GM18499 (cell line): ENCODE data around the gene PHLDB2.

Experiments
- ATAC-seq: cut with Tn5 transposase; IDR thresholded peaks from one replicate; pipeline ENCODE4 v1.9.1; 2021; ENCODE audit warnings: moderate number of reproducible peaks; ENCODE audit not compliant: insufficient read depth, unreplicated experiment

PHLDB2 gene

DNA sequence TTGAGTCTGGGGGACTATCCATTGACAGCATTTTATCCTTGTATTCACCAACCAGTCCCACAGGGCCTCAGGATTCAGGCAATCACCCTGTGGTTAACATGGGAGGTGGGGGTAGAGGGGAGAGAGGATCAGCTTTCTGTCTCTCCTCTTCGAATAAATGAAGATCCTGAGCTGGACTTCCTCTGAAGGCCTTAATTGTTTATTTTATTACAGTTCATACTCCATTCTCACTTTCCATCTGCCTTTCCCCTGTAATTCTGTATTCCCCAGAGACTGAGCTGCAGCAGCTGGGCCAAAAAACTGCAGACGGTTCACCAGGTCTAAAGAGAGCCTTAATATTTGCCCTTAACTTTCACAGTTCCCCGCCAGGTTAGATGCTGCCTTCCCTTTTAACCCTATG is 151.6 kb downstream of the PHLDB2 start:
- ATAC-seq: no peak

DNA sequence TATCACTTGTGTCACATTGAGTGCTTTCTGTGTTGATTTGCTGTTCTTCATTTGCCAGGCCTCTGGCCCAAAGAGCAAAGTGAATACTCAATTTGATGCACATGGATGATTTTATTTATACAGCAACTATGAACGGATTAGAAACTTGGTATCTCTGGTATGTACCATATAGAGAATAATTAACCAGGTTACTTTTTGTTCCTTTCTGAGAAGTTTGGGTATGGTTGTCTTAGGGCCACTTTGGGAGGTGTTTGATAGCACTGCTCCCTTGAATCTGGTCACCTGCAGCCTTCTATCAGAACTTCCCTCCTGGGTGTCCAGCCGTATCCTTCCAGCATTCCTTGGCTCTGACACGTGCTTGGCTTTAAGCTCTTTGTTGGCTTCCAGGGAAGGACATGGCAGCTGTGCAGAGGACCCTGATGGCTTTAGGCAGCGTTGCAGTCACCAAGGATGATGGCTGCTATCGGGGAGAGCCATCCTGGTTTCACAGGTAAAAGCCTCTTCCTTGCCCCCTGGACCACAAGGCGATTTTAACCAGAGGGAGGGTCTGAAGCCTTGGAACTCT is 152.4 kb downstream of the PHLDB2 start:
- no peak for ATAC-seq

DNA sequence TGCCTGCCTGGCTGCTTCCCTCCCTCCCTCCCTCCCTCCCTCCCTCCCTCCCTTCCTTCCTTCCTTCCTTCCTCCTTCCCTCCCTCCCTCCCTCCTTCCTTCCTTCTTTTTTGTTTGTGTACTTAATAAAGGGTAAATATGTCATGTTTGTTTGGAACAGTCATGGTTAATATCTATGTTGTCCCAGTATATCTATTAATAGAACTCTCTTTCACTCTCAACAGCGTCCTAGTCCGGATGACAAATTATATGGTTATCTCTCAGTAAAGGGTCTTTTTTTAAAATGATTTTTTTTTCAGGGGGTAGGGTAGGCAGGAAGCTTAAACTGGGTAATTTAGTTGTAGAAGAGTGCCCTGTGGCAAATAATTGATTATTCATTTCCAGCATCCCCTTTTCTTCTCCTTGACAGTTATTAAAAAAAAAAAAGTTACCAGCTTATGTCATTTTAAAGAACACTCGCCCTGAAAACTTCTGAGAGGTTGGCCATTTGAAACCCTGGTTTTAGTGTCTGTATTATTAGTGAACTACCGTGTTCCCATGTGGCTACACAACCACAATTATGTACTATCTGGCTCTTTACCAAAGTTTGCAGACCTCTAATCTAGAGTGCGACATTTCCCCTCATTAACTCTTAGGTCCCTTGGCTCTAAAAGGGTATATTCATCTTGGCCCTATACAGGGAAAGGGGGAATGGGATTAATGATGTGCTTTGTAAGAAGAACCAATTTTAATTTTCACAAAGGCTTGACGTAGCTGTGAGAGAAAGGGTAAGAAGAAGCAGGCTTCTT is 153.3 kb downstream of the PHLDB2 start:
- no peak for ATAC-seq

DNA sequence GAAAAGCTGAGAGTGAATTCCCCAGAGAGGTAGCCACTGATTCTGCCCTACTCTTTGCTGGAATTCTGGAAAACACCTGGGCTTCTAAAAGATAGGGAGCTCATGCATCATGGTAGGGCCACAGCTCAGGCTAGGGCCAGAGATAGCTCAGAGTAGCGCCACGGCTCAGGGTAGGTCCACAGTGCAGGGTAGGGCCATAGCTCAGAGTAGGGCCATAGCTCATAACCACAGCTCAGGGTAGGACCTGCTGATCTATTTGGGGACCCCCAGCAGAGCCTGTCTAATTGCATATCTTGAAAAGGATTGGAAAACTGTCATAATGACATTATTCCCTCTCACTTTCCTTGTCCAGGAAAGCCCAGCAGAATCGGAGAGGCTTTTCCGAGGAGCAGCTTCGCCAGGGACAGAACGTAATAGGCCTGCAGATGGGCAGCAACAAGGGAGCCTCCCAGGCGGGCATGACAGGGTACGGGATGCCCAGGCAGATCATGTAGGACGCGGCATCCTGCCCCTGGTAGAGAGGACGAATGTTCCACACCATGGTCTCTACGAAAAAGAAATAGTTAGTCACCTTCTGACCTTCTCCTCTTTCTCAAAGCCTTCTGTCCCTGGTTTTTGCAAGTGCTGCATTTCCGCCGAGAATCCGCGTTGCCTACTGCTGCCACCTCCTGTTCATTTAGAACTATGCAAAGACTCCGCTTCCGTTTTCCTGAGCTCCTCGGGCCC is 154.2 kb downstream of the PHLDB2 start:
- ATAC-seq: no peak

DNA sequence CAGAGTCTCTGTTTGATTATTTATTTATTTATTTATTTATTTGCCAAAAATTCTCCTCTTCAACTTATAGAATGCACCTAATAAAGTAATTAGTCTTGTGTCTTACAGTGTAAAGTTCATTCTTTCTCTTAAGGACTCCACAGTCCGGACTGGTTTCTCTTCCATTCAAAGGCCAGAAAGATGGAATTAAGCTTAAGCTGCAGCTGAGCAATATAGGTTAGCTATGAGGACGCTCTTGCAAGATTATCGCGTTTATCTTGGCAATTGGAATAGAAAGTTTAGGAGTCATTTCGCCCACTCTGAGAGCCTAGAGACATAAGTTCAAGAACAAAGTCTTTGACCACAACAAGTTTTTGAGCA is 154.7 kb downstream of the PHLDB2 start:
- ATAC-seq: no peak

DNA sequence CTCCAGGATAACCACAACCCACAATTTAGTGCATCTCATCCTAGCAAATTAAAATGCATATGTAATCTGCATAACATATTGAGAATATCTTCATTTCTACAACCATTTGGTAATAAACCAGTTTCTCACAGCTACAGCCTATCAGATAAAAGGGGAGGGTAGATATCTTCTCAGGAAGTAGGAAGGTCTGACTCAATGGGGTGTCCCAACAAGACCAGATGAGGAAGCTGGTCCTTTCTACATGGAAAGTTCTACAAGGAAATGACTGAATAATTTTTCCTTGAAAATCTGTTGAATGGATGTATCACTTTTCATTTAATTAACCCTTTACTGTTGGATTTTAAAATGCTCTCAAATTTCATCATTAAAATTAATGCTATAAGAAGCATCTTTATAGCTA is 158.0 kb downstream of the PHLDB2 start:
- ATAC-seq: no peak

DNA sequence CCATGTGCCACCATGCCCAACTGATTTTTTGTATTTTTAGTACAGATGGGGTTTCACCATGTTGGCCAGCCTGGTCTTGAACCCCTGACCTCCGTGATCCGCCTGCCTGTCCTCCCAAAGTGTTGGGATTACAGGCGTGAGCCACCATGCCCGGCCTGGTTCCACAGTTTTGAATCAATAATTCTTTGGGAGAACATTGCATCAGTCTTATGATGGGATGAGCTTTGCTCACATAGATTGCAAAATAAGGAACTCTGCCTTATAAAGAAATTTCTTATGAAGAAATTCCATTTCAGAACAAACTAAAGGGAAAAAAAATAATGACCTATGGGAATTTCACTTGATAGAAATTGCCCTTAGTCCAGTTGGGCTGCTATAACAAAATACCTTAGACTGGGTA is 159.6 kb downstream of the PHLDB2 start:
- ATAC-seq: no peak

DNA sequence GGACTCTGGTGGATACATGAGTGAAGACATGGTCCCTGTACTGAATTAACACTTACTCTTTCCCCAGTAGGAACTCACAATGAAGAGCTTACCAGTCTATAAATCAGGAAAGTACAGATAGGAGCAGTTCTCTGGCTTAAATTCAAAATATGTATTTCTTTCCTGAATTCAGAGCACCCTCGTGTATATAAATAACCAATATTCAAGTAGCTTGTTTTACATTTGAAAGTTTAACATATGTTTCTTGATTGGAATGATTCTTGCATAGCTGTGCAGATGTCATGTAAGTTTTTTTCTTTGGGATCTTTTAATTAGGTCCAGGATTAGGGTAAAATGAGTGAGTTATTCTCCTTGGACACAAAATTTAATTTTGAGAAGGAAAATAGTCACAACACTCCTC is 160.7 kb downstream of the PHLDB2 start:
- no peak for ATAC-seq

DNA sequence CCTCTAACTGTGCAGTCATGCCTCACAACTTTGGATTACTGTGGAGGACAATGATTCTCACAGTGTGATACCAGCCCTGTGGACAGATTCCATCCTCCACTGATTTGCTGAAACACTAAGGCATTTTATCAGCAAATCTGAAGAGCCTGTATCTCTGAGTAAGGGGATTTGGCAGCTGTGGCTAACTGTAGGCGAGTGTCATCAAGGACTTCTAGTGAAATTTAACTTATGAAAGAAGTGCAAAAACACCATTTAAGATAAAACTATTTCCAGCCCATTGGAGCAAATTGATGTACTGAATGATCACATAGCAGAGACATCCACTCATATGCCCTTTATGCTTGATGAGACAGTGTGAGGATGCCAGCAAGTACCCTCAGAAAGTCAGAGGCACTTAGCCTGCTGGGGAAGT is 161.6 kb downstream of the PHLDB2 start:
- ATAC-seq: no peak
